GM23338 (cell line): ENCODE measurements around the gene B4GALNT4. TPM values are rescaled to one million over a fixed set of nuclear protein-coding genes. Genes with fewer than 3 reads are reported as not detected.

Source experiments
- ATAC-seq: fragments of 200-7000 bp; cut with Tn5 transposase; 3 replicates; pipeline ENCODE4 v1.9.1; 2020
- DNase-seq: peaks from one replicate; pipeline ENCODE4 v3.0.0-alpha.2; 2015; ENCODE audit warnings: low spot score
- H2AFZ ChIP-seq: fragments of 200-600 bp; sonication (generic); 2 replicates; pipeline ENCODE4 v1.8.0; 2016; ENCODE audit warnings: antibody characterized with exemption, mild to moderate bottlenecking, moderate library complexity
- H3F3A ChIP-seq: fragments of 200-600 bp; sonication (generic); replicated peaks from 2 replicates; pipeline ENCODE4 v1.8.0; 2017; ENCODE audit warnings: antibody characterized with exemption, mixed run types, low read depth
- H3K27ac ChIP-seq: fragments of 200-600 bp; sonication (generic); 2 replicates; pipeline ENCODE4 v1.6.1; 2016; ENCODE audit warnings: low read depth
- H3K27me3 ChIP-seq: fragments of 200-600 bp; sonication (generic); 2 replicates; pipeline ENCODE4 v1.8.0; 2016; ENCODE audit warnings: mild to moderate bottlenecking, mixed run types, moderate library complexity; ENCODE audit not compliant: insufficient read depth
- H3K36me3 ChIP-seq: fragments of 200-600 bp; sonication (generic); 2 replicates; pipeline ENCODE4 v1.8.0; 2016; ENCODE audit warnings: mild to moderate bottlenecking; ENCODE audit not compliant: insufficient read depth
- H3K4me1 ChIP-seq: fragments of 200-600 bp; sonication (generic); 2 replicates; pipeline ENCODE4 v1.8.0; 2016; ENCODE audit warnings: mild to moderate bottlenecking, moderate library complexity; ENCODE audit not compliant: insufficient read depth
- H3K4me2 ChIP-seq: fragments of 200-600 bp; sonication (generic); 2 replicates; pipeline ENCODE4 v1.7.1; 2017; ENCODE audit warnings: mixed run types
- H3K4me3 ChIP-seq: fragments of 200-600 bp; sonication (generic); 2 replicates; pipeline ENCODE4 v1.6.1; 2016; ENCODE audit warnings: mixed run types
- H3K79me2 ChIP-seq: fragments of 200-600 bp; sonication (generic); replicated peaks from 2 replicates; pipeline ENCODE4 v1.8.0; 2017; ENCODE audit warnings: mild to moderate bottlenecking; ENCODE audit not compliant: insufficient read depth
- H3K9me2 ChIP-seq: fragments of 200-600 bp; sonication (generic); 2 replicates; pipeline ENCODE4 v1.8.0; 2017; ENCODE audit not compliant: insufficient read depth
- H4K20me1 ChIP-seq: fragments of 200-600 bp; sonication (generic); replicated peaks from 2 replicates; pipeline ENCODE4 v1.8.0; 2017; ENCODE audit warnings: mild to moderate bottlenecking; ENCODE audit not compliant: insufficient read depth
- H3K27ac Mint-ChIP-seq: 2 replicates; pipeline ENCODE4 v1.8.0; 2020; ENCODE audit warnings: inconsistent platforms, mild to moderate bottlenecking, moderate library complexity, mixed read lengths
- H3K27me3 Mint-ChIP-seq: 3 replicates; pipeline ENCODE4 v1.8.0; 2022; ENCODE audit warnings: low read depth, mild to moderate bottlenecking, moderate library complexity, mixed read lengths, inconsistent platforms; ENCODE audit not compliant: insufficient read depth, poor library complexity
- H3K36me3 Mint-ChIP-seq: 3 replicates; pipeline ENCODE4 v1.8.0; 2021; ENCODE audit warnings: low read depth, mild to moderate bottlenecking, inconsistent platforms, moderate library complexity, mixed read lengths
- H3K4me1 Mint-ChIP-seq: 3 replicates; pipeline ENCODE4 v1.8.0; 2020; ENCODE audit warnings: mild to moderate bottlenecking, inconsistent platforms, mixed read lengths
- H3K4me3 Mint-ChIP-seq: 3 replicates; pipeline ENCODE4 v1.8.0; 2021; ENCODE audit warnings: moderate library complexity, mild to moderate bottlenecking, inconsistent platforms, mixed read lengths
- H3K9me3 Mint-ChIP-seq: 3 replicates; pipeline ENCODE4 v1.8.0; 2020; ENCODE audit warnings: moderate library complexity, mild to moderate bottlenecking, inconsistent platforms, mixed read lengths
- CREB1 ChIP-seq: fragments of 250-450 bp; sonication (Bioruptor Pico); IDR thresholded peaks from 2 replicates; pipeline ENCODE4 v1.5.0; 2020; ENCODE audit warnings: low read depth, mild to moderate bottlenecking, moderate library complexity
- EZH2 ChIP-seq: fragments of 200-600 bp; sonication (generic); IDR thresholded peaks from one replicate; pipeline ENCODE4 v1.8.0; 2017; ENCODE audit warnings: antibody characterized with exemption, mild to moderate bottlenecking, low read depth; ENCODE audit not compliant: unreplicated experiment
- EZH2phosphoT487 ChIP-seq: fragments of 200-600 bp; sonication (generic); IDR thresholded peaks from one replicate; pipeline ENCODE4 v1.8.1; 2018; ENCODE audit warnings: antibody characterized with exemption; ENCODE audit not compliant: unreplicated experiment
- JUNB ChIP-seq: IDR thresholded peaks from one replicate; pipeline ENCODE4 v1.6.1; 2016; ENCODE audit warnings: antibody characterized with exemption; ENCODE audit not compliant: unreplicated experiment
- NANOG ChIP-seq: IDR thresholded peaks from 2 replicates; pipeline ENCODE4 v1.6.1; 2016; ENCODE audit warnings: antibody characterized with exemption, borderline replicate concordance
- POLR2AphosphoS5 ChIP-seq: IDR thresholded peaks from 2 replicates; pipeline ENCODE4 v1.6.1; 2016; ENCODE audit warnings: antibody characterized with exemption, low read depth
- STAT1 ChIP-seq: IDR thresholded peaks from one replicate; pipeline ENCODE4 v1.6.1; 2016; ENCODE audit warnings: antibody characterized with exemption; ENCODE audit not compliant: unreplicated experiment
- ZNF114 ChIP-seq: fragments of 250-450 bp; sonication (Bioruptor Pico); IDR thresholded peaks from 2 replicates; pipeline ENCODE4 v1.5.0; 2020; ENCODE audit warnings: mild to moderate bottlenecking, moderate library complexity
- ZNF331 ChIP-seq: fragments of 250-450 bp; sonication (Bioruptor Pico); IDR thresholded peaks from 2 replicates; pipeline ENCODE4 v1.5.0; 2020; ENCODE audit warnings: low read depth, mild to moderate bottlenecking, moderate library complexity
- polyA plus RNA-seq: library from polyadenylated mRNA; unstranded; fragments of >200 nt; fragmentation: Nextera tagmentation; extraction: Ambion mirVana; gene quantifications from 2 replicates; pipeline ENCODE4 v1.2.1, GENCODE V29; 2016
- total RNA-seq: library from RNA; depleted of rRNA; stranded (reverse); fragments of >200 nt; shearing (Covaris generic); gene quantifications from 2 replicates; pipeline ENCODE4 v1.2.3, GENCODE V29; 2014
- TF ChIP-seq, protein P1 (sequence below): IDR thresholded peaks from 2 replicates; pipeline ENCODE4 v1.6.1; 2016; ENCODE audit warnings: antibody characterized with exemption
- TF ChIP-seq, protein P2 (sequence below): fragments of 250-450 bp; sonication (Bioruptor Pico); IDR thresholded peaks from 2 replicates; pipeline ENCODE4 v1.5.0; 2020; ENCODE audit warnings: mild to moderate bottlenecking, moderate library complexity
- TF ChIP-seq, protein P3 (sequence below): IDR thresholded peaks from one replicate; pipeline ENCODE4 v1.6.1; 2018; ENCODE audit warnings: antibody characterized with exemption; ENCODE audit not compliant: unreplicated experiment
- TF ChIP-seq, protein P4 (sequence below), 2 experiments: fragments of 200-600 bp in 1 of 2; sonication (generic) in 1 of 2; conservative IDR thresholded peaks; 2 replicates each; pipeline versions ENCODE4 v1.5.1 to v1.6.1; 2016 to 2017; ENCODE audit warnings: antibody characterized with exemption in 2 of 2, low read depth in 2 of 2, mild to moderate bottlenecking in 2 of 2, moderate library complexity in 1 of 2

Gene B4GALNT4
- total and polyA plus RNA-seq, 2 experiments from 2014 or later = 49.9 to 92.6 TPM

DNA sequence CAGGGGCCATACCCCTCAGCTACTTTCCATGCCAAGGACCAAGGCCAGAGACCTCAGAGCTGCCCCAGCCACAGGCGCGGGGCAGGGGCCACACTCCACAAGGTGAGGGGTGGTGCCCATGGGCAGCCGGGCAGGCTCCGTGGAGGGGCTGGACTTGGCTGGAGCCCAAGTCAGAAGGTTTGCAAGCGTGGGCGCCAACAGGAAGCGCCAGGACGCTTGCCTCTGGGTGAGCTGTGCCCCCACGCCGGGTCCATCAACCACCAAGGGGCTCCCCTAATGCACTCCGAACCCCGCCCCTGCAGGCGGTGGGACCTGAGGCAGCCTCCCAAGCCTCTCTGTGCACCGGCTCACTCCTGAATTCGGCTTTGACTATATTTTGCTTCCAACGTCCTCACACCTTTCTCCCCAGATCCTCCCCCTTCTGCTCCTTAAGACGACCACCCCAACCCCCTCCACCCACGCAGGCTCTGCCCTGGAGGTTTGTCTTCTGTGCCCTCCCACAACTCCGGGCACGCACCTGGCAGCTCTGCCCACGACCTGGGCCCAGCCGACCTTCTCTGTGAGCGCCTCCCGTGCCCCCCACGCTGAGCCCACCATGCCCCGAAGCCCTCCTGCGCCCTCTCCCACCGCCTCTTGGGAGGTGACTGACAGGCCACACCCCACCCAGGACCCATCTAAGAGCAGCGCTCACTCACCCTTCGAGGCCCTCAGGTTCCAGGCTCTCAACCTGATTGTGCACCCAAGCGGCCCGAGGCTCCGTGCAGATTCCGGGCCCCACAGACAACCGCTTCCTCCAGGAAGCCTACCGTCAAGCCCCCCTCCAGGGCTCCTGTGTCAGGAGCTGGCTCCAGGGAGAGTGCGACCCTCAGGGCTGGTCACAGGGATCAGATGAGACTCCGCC is 22.1 kb downstream of the B4GALNT4 start:
- TF ChIP-seq POLR2AphosphoS5 (no peak), STAT1 (no peak), JUNB (no peak), EZH2phosphoT487 (no peak), NANOG (no peak), ZNF331 (CRISPR knock-in tag) (no peak), EZH2 (no peak), CREB1 (no peak), ZNF114 (no peak)
- TF ChIP-seq, protein P1, sequence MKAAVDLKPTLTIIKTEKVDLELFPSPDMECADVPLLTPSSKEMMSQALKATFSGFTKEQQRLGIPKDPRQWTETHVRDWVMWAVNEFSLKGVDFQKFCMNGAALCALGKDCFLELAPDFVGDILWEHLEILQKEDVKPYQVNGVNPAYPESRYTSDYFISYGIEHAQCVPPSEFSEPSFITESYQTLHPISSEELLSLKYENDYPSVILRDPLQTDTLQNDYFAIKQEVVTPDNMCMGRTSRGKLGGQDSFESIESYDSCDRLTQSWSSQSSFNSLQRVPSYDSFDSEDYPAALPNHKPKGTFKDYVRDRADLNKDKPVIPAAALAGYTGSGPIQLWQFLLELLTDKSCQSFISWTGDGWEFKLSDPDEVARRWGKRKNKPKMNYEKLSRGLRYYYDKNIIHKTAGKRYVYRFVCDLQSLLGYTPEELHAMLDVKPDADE = no peak
- TF ChIP-seq, protein P2, sequence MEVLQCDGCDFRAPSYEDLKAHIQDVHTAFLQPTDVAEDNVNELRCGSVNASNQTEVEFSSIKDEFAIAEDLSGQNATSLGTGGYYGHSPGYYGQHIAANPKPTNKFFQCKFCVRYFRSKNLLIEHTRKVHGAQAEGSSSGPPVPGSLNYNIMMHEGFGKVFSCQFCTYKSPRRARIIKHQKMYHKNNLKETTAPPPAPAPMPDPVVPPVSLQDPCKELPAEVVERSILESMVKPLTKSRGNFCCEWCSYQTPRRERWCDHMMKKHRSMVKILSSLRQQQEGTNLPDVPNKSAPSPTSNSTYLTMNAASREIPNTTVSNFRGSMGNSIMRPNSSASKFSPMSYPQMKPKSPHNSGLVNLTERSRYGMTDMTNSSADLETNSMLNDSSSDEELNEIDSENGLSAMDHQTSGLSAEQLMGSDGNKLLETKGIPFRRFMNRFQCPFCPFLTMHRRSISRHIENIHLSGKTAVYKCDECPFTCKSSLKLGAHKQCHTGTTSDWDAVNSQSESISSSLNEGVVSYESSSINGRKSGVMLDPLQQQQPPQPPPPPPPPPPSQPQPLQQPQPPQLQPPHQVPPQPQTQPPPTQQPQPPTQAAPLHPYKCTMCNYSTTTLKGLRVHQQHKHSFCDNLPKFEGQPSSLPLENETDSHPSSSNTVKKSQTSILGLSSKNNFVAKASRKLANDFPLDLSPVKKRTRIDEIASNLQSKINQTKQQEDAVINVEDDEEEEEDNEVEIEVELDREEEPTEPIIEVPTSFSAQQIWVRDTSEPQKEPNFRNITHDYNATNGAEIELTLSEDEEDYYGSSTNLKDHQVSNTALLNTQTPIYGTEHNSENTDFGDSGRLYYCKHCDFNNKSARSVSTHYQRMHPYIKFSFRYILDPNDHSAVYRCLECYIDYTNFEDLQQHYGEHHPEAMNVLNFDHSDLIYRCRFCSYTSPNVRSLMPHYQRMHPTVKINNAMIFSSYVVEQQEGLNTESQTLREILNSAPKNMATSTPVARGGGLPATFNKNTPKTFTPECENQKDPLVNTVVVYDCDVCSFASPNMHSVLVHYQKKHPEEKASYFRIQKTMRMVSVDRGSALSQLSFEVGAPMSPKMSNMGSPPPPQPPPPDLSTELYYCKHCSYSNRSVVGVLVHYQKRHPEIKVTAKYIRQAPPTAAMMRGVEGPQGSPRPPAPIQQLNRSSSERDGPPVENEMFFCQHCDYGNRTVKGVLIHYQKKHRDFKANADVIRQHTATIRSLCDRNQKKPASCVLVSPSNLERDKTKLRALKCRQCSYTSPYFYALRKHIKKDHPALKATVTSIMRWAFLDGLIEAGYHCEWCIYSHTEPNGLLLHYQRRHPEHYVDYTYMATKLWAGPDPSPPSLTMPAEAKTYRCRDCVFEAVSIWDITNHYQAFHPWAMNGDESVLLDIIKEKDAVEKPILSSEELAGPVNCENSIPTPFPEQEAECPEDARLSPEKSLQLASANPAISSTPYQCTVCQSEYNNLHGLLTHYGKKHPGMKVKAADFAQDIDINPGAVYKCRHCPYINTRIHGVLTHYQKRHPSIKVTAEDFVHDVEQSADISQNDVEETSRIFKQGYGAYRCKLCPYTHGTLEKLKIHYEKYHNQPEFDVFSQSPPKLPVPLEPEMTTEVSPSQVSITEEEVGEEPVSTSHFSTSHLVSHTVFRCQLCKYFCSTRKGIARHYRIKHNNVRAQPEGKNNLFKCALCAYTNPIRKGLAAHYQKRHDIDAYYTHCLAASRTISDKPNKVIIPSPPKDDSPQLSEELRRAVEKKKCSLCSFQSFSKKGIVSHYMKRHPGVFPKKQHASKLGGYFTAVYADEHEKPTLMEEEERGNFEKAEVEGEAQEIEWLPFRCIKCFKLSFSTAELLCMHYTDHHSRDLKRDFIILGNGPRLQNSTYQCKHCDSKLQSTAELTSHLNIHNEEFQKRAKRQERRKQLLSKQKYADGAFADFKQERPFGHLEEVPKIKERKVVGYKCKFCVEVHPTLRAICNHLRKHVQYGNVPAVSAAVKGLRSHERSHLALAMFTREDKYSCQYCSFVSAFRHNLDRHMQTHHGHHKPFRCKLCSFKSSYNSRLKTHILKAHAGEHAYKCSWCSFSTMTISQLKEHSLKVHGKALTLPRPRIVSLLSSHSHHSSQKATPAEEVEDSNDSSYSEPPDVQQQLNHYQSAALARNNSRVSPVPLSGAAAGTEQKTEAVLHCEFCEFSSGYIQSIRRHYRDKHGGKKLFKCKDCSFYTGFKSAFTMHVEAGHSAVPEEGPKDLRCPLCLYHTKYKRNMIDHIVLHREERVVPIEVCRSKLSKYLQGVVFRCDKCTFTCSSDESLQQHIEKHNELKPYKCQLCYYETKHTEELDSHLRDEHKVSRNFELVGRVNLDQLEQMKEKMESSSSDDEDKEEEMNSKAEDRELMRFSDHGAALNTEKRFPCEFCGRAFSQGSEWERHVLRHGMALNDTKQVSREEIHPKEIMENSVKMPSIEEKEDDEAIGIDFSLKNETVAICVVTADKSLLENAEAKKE (CRISPR knock-in tag) = no peak
- TF ChIP-seq, protein P3, sequence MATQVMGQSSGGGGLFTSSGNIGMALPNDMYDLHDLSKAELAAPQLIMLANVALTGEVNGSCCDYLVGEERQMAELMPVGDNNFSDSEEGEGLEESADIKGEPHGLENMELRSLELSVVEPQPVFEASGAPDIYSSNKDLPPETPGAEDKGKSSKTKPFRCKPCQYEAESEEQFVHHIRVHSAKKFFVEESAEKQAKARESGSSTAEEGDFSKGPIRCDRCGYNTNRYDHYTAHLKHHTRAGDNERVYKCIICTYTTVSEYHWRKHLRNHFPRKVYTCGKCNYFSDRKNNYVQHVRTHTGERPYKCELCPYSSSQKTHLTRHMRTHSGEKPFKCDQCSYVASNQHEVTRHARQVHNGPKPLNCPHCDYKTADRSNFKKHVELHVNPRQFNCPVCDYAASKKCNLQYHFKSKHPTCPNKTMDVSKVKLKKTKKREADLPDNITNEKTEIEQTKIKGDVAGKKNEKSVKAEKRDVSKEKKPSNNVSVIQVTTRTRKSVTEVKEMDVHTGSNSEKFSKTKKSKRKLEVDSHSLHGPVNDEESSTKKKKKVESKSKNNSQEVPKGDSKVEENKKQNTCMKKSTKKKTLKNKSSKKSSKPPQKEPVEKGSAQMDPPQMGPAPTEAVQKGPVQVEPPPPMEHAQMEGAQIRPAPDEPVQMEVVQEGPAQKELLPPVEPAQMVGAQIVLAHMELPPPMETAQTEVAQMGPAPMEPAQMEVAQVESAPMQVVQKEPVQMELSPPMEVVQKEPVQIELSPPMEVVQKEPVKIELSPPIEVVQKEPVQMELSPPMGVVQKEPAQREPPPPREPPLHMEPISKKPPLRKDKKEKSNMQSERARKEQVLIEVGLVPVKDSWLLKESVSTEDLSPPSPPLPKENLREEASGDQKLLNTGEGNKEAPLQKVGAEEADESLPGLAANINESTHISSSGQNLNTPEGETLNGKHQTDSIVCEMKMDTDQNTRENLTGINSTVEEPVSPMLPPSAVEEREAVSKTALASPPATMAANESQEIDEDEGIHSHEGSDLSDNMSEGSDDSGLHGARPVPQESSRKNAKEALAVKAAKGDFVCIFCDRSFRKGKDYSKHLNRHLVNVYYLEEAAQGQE = no peak
- TF ChIP-seq, protein P4, sequence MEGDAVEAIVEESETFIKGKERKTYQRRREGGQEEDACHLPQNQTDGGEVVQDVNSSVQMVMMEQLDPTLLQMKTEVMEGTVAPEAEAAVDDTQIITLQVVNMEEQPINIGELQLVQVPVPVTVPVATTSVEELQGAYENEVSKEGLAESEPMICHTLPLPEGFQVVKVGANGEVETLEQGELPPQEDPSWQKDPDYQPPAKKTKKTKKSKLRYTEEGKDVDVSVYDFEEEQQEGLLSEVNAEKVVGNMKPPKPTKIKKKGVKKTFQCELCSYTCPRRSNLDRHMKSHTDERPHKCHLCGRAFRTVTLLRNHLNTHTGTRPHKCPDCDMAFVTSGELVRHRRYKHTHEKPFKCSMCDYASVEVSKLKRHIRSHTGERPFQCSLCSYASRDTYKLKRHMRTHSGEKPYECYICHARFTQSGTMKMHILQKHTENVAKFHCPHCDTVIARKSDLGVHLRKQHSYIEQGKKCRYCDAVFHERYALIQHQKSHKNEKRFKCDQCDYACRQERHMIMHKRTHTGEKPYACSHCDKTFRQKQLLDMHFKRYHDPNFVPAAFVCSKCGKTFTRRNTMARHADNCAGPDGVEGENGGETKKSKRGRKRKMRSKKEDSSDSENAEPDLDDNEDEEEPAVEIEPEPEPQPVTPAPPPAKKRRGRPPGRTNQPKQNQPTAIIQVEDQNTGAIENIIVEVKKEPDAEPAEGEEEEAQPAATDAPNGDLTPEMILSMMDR (conservative IDR thresholded peaks at IDR 0.05; ENCODE audit: low read depth in 2 of 2) = no peak
- Histone ChIP-seq H3K4me1 (peaks cover 6% of the 10 kb centered on the region), H3K36me3 (no peaks in the 10 kb centered on the region), H3K4me2 (no peak overlapping the region), H3K9me2 (no peaks in the 10 kb centered on the region), H3K27ac (no peak overlapping the region), H3K4me3 (no peak overlapping the region), H3F3A (no peaks in the 10 kb centered on the region), H3K27me3 (no peaks in the 10 kb centered on the region), H2AFZ (no peak overlapping the region), H3K79me2 (no peaks in the 10 kb centered on the region), H4K20me1 (no peaks in the 10 kb centered on the region)
- Mint-ChIP-seq H3K27ac (no peak overlapping the region), H3K4me3 (no peak overlapping the region), H3K27me3 (no peaks in the 10 kb centered on the region), H3K36me3 (peaks cover 10% of the 10 kb centered on the region), H3K9me3 (peaks cover 19% of the 10 kb centered on the region), H3K4me1 (peaks cover 2% of the 10 kb centered on the region; the same call in 1 of the 3 replicates)
- no peak for DNase-seq
- ATAC-seq = no peak
